ENCODE measurements around the gene PRIMPOL.

- TF ChIP-seq POLR2A (IDR thresholded peaks at IDR 0.05; ENCODE audit: low read length): no peak
- TF ChIP-seq GATA1 (IDR thresholded peaks at IDR 0.05; ENCODE audit: low read depth, low read length): no peak
Observed at GRCh38 chr4:184743650-184744049, 94.1 kb downstream of the PRIMPOL start.

All from erythroblast (primary cell).